ENCODE measurements around the gene RYK.
"Not testable (repeated sequence)": the region's sequence is repeated elsewhere in the genome, so short reads cannot be mapped to it uniquely, and the experiment has no call there.

RYK gene

DNA sequence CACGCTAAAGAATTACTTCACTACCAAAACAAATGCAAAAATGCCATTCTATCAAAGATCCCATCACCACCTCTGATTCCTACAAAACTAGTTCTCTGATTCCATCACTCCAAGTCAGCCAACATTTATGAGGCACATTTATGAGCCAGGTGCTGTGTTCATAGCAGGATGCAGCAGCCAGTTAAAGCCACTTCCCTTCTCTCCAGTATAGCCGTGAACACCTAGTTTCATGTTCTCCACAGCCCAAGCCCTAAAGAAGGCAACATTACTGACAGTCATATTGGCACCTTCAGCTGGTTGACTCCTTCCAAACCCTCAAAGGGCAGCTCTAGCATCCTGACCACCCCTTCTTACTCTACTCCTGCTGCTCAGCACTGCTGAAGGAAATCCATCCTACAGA is 36.4 kb downstream of the RYK start:
- no peak for DNase-seq

DNA sequence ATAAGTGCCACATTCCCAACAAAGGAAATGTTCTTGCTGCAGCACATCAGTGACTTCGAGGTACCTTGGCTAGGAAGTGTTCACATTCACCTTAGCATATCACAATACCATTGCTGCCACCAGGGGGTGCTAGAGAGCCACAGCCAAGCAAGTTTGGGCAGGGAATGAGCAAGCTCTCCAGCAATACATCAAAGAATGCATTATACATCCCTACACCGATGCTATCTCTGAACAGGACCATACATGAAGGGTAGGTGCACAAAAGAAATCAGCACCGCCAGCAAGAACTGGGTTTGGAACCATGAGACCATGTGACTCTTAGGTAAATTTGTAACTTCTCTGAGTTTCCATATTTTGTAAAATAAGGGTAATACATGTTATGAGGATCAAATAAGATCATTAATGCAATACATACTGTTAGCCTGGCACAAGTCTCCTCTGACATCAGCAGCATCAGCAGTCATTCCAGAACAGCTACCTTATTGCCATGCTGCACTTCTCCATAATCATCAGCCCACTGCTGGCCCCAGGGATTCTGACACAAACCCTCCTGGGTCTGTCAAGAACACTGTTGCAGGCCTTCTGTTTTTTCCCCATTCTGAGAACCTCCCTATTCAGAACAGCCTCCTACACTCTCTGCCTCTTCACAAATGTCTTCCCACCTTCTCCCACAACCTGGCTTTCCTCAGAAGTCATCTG is 37.5 kb downstream of the RYK start:
- DNase-seq, result peak; percentile 71

DNA sequence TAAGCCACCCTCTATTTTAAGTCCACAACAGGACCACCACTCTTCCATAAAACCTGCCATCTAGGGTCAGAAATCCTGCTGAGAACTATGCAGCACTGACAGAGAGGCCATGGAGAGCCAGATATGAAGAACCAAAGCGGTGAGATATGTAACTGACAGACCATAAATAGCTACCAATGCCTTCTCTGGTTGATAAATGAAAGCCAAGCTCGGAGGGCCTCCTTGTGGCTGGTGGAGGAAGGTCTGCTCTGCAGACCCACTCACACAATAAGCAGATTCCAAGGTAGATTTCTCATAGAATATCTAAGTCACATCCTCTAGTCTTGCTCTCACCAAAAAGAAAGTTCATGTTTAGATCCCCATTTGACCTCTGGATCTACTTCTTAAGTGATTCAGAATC is 38.9 kb downstream of the RYK start:
- DNase-seq, result no peak

DNA sequence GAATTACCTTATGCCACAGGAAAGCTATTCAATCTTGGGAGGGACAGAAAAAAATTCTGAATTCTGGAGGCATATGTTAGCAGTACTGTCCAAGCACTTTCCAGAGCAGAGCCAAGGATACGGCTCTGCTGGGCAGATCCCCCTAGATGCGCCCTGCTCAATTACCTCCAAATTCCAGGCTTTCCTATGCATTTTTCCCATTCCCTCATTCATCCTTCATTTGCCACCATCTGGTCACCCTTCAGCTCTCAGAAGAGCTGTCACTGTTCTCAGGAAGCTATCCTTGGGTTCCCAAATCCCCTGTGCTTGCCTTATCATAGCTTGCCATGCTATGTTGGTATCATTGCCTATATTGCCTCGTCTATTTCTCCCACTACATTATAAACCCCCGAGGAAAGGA is 45.2 kb downstream of the RYK start:
- DNase-seq, result no peak

DNA sequence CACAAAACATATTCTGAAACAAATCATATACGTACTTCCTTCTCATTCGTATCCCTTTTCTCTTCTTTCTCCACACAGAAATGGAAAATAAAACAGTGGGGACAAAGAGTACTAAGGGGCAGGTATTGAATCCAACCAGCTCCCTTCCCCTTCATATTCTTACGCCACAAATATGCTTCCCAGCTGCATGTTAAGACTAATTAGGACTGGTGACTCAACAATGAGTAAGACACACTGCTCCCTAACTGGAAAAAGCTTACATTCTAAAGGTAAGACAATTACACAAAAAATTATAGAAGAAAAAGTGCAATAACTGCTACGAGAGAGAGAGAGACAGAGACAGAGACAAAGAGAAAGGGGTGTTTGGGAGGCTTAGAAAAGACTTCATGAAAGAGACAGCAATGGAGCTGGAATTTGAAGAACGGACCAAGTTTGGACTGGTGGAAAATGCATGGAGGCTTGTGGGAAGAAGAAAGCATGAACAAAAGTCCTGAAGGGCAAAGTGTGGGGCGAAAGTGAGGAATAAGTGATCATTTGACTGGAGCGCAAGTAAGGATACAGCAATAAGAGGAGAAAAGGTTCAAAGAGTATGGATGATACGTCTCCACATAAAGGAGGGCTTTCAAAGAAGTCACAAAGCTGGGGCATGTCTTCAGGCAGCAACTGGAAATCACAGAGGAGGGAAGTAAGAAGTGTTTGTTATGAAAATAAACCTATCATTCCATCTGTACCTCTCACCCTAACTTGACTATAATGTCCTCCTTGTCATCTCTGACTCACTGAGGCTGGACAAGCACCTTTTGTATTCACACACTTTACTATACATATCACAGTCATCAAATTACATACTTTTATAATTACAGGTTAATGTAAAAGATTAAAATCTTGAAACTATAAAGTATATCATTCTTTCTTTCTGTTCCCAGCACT is 49.2 kb downstream of the RYK start:
- DNase-seq, result no peak

DNA sequence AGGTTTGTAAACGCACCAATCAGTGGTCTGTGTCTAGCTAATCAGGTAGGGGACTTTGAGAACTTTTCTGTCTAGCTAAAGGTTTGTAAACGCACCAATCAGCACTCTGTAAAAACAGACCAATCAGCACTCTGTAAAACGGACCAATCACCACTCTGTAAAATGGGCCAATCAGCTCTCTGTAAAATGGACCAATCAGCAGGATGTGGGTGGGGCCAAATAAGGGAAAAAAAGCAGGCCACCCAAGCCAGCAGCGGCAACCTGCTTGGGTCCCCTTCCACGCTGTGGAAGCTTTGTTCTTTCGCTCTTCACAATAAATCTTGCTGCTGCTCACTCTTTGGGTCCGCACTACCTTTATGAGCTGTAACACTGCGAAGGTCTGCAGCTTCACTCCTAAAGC is 50.8 kb downstream of the RYK start:
- DNase-seq, result not testable (repeated sequence)

DNA sequence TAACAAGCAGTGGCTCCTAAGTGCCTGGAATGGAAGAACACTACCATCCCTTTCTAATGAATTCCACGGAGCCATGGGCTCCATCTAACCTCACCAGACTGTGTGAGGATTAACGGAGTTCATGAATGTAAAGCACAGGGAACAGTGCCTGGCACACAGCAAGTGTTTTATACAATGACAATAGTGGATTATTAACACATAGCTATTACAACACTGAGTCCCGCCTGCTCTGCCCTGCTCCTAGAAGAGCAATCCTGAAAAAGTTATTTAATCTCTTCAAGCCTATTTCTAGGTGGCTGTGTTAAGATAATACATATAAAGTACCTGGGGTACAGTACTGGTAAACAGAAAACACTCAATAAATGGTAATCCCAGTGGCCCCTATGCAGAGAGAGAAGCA is 51.4 kb downstream of the RYK start:
- no peak for DNase-seq

DNA sequence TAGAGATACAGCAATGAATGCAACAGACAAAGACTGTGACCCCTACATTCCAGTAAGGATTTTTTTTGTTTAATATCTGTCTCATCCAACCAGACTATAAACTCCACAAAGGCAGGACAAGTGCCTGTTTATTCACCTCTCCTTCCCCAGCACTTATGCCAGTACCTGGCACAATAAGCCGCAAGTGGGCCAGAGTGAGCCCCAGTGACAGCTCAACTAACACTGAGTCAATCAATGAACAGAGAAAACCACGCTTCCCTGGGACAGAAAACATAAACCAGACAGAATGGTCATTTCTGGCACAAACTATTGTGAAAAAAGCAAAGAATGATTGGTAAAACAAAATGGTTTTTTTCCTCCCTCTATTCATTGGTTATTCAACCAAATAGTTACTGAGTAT is 52.2 kb downstream of the RYK start:
- DNase-seq, result no peak

DNA sequence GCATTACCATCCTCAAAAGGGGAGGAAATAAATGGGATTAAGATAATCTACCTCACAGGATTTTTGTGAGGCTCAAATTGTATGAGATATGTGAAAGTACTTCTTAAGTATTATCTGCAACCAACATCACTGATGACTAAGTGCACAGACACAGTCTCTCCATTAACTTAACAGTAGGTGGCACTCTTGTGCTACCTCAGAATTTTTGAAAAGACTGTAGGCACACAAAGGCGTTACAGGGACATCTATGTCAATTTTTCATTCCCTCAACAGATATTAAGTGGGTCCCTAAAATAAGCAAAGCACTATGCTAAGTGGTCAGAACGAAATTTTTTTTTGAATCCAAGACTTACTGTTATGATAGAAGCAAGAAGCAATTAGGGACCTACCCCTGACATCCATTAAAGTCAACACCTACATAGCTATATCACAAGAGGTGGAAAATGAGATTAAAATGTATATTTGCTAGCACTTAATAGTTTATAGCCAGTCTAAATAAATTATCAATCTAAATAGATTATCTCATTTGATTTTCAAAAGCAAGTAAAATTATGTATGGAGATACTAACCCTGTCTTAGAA is 52.9 kb downstream of the RYK start:
- DNase-seq, result no peak

DNA sequence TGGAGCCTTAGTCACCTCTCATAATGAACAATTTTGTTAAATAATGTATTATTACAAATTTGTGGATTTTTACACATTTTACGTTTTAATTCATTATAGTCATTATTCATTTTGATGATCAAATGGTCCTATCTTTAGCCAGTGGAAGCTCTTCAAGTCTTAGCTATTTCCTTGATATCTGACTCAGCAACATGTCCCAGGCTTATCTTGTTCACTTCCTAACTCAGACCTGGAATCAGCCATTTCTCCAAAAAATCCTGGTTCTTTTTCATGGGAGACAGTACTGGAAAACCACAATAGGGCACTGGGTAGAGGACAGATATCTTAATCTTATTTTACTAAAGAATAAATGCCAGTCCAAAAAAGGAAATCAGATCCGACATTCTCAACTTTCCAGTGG is 56.4 kb downstream of the RYK start:
- no peak for DNase-seq

DNA sequence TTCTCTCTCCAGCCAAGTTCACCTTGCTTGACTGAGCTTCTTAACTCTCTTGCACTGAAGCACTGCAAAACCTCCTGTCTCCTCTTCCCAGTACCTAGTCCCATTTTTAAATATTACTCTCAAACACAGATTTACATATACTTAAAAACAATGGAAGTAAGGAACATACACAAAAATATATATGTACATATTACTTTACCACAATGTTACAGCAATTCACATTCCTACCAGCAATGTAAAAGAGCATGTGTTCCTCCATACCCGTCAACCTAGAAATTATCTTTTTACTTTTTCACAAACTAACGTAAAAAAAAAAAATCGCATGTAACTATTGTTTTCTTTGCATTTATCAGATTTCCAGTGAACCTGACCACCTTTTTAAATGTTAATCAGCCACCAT is 60.4 kb downstream of the RYK start:
- no peak for DNase-seq

DNA sequence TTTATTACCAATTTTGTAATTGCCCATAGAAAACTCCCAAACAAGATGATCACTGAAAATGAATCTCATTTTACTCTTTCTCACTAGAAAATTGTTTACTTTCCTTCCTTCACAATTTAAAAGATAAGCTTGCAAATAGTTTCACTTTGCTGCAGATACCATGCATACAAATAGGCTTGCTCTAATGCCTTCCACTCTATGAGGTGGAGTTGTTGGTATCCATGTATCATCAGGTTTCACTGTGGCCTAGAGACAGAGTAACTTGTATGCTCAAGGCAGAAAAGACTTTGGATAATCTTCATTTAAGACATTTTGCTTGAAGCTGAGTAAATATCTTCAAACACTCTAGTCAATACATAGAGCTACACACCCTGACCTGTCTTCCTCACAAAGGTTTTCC is 60.8 kb downstream of the RYK start:
- no peak for DNase-seq

DNA sequence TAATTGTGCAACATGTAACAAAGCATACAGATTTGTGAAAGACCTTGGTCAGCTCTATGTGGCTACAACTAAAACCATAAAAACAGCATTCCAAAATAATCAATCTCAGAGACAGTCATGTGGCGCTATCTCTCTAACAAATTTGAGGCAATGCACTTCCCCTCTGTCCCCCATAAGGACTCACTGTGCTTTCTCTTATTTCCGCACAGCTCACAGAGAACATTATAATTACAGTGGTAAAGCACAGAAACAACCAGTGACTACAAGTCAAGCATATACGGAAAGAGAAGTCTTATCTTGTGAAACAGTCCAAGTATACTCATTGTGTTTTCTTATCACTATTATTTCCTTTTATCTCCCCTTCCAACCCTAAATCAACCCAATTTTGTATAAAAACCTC is 64.3 kb downstream of the RYK start:
- no peak for DNase-seq

DNA sequence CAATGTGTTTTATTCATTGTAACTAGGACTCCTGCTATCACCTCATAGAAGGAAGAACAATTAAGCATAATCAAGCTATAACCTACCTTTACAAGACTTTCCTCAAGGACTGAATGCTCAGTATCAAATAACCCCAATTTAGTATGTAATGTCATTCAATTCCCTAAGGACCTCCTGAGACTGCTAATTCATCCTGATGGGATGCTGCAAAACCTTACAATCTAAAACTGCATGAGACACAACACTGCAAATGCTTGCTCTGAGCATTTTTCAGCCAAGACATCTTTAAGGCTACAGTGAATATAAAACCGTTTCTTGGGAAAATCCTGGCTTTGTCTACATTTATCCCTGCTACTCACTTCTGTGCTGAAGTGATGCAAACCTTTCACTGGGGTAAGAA is 69.9 kb downstream of the RYK start:
- DNase-seq, result no peak

DNA sequence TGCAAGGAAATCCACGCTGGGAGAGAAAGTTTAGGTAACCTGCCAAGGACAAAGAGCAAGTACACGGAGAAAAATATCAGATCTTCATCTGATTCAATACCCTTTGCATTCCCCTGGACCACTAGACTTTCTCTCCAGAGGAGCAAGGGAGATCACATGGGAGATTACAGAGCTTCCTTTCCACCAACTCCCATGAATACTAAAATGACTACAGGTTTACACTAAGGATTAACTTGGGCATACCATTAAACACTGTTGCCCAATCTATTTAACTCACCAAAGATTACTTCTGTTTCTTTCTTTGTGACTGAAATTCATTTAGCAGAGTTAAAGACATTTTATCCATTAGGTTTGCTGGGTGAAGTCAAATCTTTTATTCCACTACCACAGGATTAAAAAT is 71.2 kb downstream of the RYK start:
- DNase-seq, result no peak

DNA sequence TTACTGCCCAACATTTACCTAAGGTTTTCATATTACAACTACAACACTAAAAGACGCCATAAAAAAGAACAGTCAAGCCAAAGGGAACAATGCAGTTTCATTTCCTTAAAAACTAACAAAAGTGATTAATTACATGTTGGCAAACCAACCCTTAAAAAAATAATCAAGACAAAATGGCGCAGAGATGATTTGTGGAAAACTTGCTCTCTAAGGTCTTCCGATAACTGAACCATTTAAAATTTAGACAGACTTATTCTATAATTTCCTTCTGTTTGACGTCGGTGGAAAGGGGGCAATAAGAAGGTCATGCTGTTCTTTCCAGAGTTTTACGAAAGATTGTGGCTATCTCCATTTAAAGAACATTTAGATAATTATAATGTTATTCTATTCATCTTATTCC is 87.6 kb downstream of the RYK start:
- DNase-seq, result no peak

DNA sequence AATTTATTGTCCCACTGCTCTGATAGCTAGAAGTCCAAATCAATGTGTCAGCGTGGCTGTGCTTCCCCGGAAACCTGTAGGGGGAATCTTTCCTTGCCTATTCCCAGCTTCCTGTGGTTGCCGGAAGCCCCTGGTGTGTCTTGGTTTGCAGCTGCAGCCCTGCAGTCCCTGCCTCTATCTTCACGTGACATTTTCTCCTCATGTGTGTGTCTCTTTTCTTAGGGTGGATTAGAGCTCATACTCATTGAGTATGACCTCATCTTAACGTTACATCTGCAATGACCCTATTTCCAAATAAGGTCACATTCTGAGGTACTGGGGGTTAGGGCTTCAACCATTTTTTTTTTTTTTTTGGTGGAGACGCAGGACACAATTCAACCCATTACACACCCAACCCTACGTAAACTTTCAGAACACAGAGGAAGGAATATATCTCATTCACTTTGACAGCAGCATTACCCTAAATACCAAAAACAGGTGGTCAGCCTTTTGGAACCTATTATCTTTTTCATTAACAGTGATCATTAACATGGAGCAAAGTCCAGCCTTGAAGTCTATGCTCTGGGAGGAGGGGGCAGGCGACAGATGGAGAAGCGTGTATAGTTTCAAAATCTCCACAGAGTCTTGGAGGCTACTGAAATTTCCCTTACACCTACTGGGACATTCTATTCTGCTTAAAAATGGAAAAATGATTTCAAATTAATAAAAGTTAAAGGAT is 88.6 kb downstream of the RYK start:
- DNase-seq, result no peak

DNA sequence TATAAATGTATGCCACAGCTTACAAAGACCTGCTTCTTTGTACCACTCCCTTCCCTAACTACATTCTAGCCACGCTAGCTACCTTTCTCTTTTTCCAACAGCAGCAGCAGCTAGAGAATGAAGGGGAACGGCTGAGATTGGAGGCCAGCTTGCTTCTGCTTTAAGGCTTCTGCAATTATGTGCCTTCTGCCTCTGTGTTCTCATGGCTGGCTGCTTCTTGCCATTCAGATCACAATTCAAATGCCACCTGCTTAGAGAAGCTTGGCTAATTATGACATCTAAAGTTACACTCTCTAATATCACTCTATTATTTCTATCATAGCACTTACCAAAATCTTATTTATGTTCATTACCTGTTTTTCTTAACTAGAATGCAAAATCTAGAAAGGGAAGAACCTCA is 95.2 kb downstream of the RYK start:
- DNase-seq, result no peak

DNA sequence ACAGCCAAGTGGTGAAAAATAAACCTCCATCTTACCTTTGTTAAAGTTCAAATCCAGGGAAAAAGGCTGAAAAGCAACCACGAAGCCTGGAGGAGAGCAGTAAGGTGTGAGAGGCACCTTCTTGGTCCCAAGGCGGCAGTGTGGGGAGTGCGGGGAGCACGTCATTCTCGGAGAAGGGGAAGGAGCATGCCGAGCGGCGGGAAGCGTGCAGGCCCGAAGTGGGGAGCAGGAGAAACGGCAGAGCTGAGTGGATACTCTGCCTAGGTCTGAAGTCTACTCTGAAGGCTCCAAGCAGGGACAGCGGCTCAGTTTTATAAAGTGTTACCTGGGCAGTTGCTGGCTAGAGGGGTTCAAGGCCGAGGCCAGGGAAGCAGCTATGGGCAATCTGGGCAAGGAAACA is 96.9 kb downstream of the RYK start:
- DNase-seq, result no peak

DNA sequence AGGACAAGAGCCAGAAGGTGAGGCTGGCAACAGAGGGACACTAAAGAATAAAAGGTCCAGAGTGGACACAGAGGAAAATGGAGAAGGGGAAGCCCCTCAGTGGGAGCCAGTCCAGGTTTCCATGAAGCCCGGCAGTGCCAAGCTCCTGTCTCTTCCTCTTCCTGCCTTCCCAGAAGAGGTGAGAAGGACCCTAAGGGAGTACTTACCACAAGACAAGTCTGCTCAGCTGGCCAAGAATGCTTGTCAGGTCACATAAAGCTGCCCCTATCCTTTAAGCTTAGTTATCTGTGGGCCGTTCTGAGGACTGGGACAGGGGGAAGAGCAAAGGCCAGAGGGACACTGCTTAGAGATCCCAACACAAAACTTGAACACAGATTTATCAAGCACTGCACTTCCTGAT is 100.2 kb downstream of the RYK start:
- no peak for DNase-seq

DNA sequence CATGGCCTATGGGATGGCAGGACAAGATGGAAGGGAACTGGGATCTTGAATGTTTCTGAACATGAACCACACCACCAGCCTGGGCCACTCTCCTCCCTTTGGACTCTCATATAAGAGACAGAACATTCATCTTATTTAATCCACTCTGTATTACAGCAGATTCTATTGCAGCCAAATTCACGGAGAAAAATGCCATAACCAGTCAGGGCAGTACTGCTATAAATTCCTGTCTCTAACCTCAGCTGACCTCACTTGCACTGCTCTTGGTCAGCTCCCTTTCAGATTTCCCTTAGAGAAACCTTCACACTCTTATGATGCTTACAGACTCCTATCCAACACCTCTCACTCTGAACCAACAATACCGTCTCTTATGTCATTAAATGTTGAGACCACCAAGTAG is 101.4 kb downstream of the RYK start:
- no peak for DNase-seq

DNA sequence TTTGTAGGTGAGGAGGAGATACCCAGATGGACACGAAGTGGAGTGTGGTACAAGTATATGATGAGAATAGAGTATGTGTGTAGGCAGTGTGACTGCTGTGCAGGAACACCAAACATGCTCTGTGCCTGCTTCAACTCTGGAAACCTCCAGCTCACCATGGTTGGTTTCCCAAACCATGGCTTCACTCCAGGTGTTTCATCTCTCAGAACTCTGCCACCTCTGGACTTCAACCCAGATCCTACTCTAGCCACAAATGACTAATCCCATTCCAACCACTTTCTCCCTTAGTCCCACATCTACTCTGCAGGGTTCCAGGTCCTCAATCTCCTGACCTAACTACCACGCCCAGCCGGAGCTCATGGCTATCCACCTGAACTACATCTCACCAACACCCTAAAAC is 102.1 kb downstream of the RYK start:
- DNase-seq, result no peak

DNA sequence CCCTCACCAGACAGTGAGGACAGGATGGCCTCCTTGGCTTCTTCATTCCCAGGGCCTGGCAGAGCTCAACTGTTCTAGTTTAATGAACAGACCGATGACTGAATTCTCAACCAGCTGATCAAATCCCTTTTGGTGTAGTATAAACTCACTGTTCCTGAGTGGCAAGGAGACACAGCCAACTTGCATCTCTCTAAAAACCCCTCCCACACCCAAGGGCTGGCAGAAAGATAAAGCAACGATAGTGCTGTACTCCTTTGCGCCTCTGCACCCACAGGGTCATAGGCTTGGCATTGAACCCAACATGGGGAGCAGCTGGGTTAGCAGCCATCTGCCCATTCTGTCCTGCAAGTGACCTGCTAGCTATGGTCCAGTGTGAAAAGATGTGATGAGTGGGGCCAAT is 103.2 kb downstream of the RYK start:
- no peak for DNase-seq

DNA sequence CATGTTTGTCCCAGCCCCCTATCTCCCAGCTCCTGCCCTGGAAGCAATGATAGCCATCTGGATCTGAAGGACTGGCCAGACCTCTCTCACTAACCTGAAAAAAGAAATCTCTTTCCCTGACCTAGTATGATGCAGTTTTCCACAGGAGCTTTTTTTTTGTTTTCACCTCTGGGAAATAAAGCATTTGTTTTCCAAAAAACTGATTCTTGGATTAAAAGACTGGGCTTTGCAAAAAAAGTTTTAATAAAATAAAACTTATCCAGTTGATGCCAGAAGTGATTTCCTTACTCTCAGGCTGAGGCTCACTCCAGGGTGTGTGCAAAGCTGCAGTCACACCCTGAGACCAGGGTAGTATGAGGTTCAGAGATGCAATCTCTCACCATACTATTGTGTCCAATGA is 104.0 kb downstream of the RYK start:
- DNase-seq, result no peak
